HG03045 (cell line): ENCODE data around the gene SP2.

Experiments
- ATAC-seq: cut with Tn5 transposase; IDR thresholded peaks from one replicate; pipeline ENCODE4 v1.9.1; 2021; ENCODE audit warnings: mild to moderate bottlenecking, moderate library complexity; ENCODE audit not compliant: unreplicated experiment

The SP2 gene

GRCh38 chr17:47889734-47890529 lies 6.1 kb upstream of the SP2 start:
- ATAC-seq = no peak

DNA sequence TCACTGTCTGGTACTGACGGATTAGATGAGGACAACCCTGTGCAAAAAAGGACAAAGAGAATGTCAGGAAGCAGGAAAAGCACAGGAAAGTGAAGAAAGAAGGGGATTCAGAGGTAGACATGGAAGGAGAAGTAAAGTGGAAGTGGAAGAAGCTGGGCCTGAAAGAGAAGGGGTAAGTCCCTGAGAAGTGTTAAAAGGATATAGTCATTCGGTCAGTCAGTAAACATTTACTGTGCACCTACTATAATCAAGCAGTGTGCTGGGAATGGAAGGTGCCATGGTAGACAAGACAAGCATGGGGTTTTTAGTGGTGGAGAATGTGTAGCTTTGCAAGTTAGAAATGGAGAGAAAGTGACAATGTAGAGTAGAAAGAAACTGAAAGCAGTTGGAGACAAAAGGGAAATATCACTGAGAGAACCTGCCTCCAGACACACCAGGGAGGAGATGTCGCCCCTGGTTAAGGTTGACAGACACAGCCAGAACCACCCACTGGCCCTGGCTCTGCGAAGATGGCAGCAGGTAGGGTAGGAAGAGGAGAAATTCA lies 4.4 kb upstream of the SP2 start:
- ATAC-seq = no peak

GRCh38 chr17:47894498-47895346 lies 1.3 kb upstream of the SP2 start:
- ATAC-seq = no peak

GRCh38 chr17:47895347-47895855 lies 635 bp upstream of the SP2 start:
- no peak for ATAC-seq

- ATAC-seq = no peak
Measured at GRCh38 chr17:47896672-47897490, 845 bp downstream of the SP2 start.

GRCh38 chr17:47897561-47897960 lies 1.5 kb downstream of the SP2 start:
- ATAC-seq = no peak

DNA sequence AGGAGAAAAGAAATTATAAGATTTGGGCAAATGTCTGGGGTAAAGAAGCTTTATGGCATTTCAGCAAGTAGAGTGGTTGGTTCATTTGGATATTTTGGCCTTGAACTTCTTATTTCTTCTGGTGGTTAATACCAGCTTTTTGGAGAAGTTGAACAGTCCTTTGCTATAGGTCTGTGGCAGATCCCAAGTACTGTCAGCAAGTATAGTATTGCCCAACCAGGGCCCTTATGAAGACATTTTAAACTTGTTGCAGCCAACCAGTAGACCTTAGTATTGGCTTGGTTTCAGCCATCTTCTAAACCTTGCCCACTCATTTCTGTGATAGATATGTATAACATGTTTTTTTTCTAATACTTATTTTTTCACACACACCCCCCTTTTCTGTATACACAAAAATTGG lies 2.2 kb downstream of the SP2 start:
- ATAC-seq = no peak

DNA sequence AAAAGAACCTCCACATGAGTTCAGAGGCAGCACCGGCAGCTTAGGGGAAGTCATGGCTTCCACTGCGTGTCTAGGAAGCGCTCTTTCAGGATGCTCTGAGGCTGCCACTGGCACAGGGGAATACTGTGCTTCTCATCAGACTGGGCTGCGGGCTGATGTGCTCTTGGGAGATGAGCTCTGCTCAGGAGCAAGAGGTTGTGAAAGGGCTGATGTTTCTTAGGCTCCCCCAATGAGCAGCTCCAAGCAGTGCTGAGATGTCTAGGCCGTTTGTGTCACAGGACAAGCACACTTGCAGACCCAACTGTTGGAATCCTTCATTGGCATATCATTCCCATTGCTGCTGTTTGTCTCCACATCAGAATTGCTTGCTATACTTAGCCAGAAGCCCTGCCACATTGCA lies 3.6 kb downstream of the SP2 start:
- no peak for ATAC-seq

DNA sequence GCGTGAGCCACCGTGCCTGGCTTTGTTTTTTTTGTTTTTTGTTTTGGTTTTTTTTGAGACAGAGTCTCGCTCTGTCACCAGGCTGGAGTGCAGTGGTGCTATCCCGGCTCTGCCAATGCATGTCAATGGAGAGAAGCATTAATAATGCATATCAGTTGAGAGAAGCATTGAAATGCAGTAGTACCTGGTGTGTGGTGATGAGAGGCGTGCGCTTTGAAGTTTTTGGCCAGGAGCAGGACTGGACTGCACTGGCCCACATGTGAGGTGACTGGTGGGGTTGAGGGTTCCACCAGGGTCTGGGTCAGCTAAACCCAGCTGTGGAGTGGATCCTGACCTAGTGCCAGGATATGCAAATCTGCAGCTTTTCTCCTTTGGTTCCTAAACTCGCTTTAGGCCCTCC lies 5.4 kb downstream of the SP2 start:
- no peak for ATAC-seq

DNA sequence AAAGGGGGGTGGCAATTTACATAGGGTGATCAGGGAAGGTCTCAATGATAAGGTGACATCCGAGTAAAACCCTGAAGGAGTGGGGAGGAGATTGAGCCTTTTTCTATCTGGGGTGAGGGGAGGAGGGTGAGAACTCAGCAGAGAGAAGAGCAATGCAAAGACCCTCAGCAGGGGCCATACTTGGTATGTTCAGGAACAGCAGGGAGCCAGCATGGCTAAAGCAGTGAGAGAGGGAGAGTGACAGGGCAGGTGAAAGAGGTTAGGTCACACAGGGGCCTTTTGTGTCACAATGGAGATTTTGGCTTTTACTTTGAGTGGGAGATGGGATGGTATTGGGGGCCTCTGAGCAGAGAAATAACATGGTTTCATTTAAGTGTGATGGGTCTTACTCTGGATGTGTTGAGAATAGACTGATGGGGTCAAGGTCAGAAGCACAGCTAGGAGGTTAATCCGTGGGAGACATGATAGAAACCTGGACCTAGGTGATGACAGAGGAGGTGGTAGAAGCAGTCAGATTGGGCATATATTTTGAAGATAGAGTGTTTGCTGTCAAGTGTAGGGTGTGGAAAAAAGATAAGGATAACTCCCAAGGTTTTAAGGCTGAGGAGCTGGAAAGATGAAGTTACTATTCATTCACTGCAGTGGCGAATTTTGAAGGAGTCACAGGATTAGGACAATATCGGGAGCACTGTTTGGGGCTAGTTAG lies 6.2 kb downstream of the SP2 start:
- no peak for ATAC-seq

GRCh38 chr17:47905221-47905733 lies 9.2 kb downstream of the SP2 start:
- ATAC-seq = no peak

DNA sequence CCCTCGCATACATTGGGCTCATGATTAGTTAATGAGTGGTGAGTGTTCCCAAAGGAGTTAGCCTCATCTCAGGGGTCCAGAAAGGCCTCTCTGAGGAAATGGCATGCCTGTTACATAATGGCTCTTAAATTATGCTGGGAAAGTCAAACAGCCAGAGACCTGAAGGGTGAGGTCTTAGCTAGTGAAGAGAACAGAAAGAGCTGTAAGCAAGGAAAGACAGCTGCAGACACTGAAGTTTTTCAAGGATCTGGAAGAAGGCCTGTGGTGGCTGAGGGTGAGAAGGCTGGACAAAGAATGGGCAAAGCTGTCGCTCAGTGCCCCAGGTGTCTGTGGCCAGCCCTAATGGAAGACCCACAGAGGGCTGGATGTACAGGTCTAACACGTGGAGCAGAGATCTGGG lies 10.4 kb downstream of the SP2 start:
- no peak for ATAC-seq

- no peak for ATAC-seq
Measured at GRCh38 chr17:47907932-47908562, 12.0 kb downstream of the SP2 start.

DNA sequence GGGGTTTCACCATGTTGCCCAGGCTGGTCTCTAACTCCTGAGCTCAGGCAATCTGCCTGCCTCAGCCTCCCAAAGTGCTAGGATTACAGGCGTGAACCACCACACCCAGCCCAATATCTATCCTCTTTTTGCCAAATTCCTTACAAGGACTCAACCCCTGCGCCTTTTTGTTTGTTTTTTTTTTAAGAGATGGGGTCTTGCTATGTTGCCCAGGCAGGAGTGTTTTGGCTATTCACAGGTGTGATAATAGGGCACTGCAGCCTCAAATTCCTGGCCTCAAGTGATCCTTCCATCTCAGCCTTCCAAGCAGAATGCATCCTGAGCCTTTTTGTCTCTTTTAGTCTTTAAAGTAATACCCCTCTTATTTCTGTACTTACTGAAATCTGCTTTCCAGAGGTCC lies 17.0 kb downstream of the SP2 start:
- no peak for ATAC-seq

- ATAC-seq = no peak
Measured at GRCh38 chr17:47914306-47914948, 18.4 kb downstream of the SP2 start.

DNA sequence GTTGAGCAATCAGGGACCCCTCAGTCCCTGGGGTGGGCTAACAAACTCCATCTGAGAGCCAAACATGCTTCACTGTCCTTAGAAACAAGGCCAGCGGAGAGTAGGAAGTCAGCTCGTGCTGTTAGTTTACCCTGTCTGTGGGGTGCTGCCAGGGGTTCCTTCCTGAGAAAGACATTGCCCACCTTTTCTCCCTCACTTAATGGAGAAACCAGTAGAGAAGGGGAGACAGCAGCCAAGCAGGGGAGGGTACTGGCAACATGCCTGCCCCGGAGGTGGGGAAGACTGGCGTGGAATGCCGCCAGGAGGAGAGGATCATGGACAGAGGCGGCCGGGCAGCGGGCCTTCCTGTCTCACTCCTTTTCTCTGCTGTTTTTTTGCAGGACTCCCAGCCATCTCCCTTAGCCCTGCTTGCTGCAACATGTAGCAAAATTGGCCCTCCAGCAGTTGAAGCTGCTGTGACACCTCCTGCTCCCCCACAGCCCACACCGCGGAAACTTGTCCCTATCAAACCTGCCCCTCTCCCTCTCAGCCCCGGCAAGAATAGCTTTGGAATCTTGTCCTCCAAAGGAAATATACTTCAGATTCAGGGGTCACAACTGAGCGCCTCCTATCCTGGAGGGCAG lies 19.9 kb downstream of the SP2 start:
- no peak for ATAC-seq

DNA sequence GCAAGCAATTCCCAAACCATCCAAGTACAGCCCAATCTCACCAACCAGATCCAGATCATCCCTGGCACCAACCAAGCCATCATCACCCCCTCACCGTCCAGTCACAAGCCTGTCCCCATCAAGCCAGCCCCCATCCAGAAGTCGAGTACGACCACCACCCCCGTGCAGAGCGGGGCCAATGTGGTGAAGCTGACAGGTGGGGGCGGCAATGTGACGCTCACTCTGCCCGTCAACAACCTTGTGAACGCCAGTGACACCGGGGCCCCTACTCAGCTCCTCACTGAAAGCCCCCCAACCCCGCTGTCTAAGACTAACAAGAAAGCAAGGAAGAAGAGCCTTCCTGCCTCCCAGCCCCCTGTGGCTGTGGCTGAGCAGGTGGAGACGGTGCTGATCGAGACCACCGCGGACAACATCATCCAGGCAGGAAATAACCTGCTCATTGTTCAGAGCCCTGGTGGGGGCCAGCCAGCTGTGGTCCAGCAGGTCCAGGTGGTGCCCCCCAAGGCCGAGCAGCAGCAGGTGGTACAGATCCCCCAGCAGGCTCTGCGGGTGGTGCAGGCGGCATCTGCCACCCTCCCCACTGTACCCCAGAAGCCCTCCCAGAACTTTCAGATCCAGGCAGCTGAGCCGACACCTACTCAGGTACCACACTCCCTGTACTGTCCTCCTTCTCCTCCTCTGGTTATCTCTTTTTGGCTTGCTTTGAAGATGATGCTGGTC lies 20.6 kb downstream of the SP2 start:
- no peak for ATAC-seq

DNA sequence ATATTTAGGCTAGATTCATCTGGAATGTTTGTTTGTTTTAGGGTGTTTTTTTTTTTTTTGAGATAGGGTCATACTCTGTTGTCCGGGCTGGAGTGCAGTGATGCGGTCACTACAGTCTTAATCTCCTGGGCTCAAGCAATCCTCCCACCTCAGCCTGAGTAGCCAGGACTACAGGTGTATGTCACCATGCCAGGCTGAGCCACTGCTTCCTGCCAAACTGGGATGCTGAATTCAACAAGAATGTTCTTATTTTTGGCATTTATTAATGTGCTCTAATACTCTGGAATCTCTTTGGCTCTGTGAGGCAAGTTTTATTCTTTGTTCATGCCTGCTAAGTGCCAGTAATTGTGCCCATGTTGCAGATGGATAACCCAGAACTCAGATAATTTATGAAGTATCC lies 21.5 kb downstream of the SP2 start:
- ATAC-seq = no peak
